Smooth muscle cell of the brain vasculature (primary cell): ENCODE results near the gene CCNT1.

ENCODE experiments used
- DNase-seq: peaks from one replicate; pipeline ENCODE4 v3.0.0-alpha.2; 2012; ENCODE audit warnings: low read depth, low spot score

CCNT1 gene

DNA sequence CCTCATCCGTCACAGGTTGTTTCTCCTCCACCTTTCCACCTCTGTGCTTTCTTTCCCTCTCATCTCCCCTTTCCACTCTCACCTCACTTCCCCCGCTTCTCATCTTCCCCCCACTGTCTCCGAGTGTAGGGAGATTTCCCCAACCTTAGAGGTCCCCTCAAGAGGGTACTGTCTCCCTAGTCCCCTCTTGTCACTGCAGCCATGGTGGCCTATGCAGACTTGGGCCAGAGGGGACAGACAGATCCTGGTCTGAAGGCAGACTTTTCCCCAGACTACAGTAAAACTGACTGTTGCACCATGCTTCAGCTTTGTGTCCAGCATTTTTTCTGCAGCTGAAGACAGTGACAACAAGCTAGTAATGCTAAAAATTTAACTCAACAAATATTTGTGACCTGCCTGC, 75.7 kb downstream of the CCNT1 start:
- DNase-seq: no peak

DNA sequence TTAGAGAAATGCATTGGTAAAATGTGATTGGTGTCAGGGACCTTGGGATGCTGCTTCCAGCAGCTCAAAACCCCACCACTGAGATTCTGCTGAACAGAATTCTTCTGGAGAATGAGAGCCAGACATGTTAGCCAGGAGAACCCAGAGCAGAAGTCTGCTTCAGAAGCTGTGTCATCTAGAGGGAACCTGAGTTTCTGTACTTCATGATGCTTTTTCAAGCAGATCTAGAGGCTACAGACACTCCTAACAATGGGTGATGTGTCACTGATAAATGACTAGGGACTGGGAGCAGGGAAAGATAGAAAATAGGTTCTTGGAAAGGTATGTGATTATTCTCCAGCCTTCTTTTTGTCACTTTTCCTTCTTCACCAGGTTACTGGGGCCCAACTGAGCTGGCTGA, 76.1 kb downstream of the CCNT1 start:
- no peak for DNase-seq
